ENCODE measurements around the gene MTOR.

MTOR gene

GRCh38 chr1:11058026-11058425, 204.3 kb downstream of the MTOR start:
- no peak overlapping the region for H3K4me3 ChIP-seq (ENCODE audit: low read depth, low read length)
- H3K9me3 ChIP-seq (ENCODE audit: severe bottlenecking), result no peaks in the 10 kb centered on the region
- DNase-seq, result no peak
- H3K27ac ChIP-seq, result no peak overlapping the region
- TF ChIP-seq CTCF (IDR thresholded peaks at IDR 0.05; ENCODE audit: low read depth, low read length), result no peak
- H3K27me3 ChIP-seq (ENCODE audit: insufficient read depth, low read depth, severe bottlenecking), result no peaks in the 10 kb centered on the region
- peaks cover 34% of the 10 kb centered on the region for H3K36me3 ChIP-seq

DNA sequence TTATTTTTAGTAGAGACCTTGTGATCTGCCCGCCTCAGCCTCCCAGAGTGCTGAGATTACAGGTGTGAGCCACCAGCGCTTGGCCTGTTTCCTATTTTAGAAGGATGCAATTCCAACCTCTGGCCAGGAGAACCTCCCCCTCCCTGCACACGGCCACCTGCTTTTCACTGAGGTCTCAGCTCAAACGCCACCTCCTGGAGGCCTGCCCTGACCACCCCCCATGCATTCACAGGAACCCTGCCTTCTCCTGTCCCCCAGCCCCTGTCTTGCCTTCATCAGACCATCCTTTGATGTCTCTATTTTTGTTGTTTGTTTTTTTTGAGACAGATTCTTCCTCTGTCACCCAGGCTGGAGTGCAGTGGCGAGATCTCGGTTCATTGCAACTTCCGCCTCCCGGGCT, 204.9 kb downstream of the MTOR start:
- Histone ChIP-seq H3K36me3 (peaks cover 31% of the 10 kb centered on the region), H3K27me3 (ENCODE audit: insufficient read depth, low read depth, severe bottlenecking) (no peaks in the 10 kb centered on the region), H3K4me3 (ENCODE audit: low read depth, low read length) (no peak overlapping the region), H3K9me3 (ENCODE audit: severe bottlenecking) (no peaks in the 10 kb centered on the region), H3K27ac (no peak overlapping the region)
- DNase-seq, result no peak
- TF ChIP-seq CTCF (IDR thresholded peaks at IDR 0.05; ENCODE audit: low read depth, low read length), result no peak
